ENCODE results near the gene RAD51B. TPM values are rescaled to one million over a fixed set of nuclear protein-coding genes. Genes with fewer than 3 reads are reported as not detected.

RAD51B gene
- total RNA-seq, 1 donor from 2014 or later = 26.1 TPM

DNA sequence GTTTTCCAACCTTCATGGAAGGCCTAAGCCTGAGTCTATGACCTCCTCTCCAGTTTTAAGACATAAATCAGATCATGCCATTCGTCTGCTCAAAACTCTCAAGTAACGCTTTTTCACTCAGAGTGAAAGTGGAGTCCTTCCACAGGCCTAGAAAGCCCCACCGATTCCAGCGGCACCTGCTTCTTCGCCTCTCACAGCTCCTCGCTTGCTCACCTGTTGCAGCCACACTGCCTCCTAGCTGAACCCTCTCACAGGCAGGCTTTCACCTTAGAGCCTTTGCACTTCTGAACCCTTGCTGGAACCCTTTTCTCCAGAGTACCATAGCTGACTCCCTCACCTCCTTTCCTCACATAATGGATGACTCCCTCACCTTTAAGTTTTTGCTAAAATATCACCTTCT, 672.2 kb downstream of the RAD51B start:
- Mint-ChIP-seq H3K9me3 (peaks cover 4% of the 10 kb centered on the region), H3K4me3 (no peak overlapping the region), H3K27ac (no peak overlapping the region), H3K27me3 (ENCODE audit: insufficient read depth) (peaks cover 2% of the 10 kb centered on the region), H3K4me1 (ENCODE audit: low read depth) (peaks cover 29% of the 10 kb centered on the region), H3K36me3 (ENCODE audit: low read depth) (no peaks in the 10 kb centered on the region)
- DNase-seq (ENCODE audit: low spot score) = no peak
- intact Hi-C loops (cut with micrococcal nuclease) = no loop called here

DNA sequence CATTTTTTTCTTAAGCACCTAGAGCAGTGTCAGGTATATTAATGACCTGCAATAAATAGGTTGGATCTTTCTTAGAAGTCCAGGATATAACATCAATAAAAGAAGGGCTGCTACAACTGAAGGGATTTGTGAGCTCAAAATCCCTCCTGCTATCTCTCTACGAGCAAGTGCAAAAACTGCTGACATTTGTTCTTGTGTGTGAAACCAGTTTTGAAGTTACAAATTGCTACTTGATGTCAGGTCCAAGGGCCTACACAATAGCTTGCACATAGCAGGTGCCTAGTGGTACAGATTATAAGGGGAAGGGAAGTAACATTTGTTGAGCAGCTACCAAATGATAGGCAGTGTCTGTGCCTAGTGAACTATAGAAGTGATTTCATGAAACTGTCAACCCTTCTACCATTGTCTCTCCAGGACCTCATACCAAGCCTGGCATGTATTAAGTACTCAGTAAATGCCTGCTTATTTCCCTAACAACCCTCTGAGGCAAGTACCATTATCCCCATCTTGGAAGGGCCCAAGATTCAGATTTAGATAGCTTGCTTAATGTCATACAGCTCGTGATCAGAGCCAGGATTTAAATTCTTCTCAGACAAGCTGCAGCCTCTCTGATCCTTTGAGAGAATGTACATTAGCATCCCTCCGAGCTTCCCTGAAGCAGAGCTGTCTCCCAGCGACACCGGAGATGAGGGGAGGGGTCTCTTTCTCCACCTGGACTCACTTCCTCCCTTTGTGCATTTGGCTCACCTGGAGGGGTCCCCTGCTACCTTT, 673.0 kb downstream of the RAD51B start:
- Mint-ChIP-seq H3K27me3 (ENCODE audit: insufficient read depth) (peaks cover 2% of the 10 kb centered on the region), H3K4me3 (no peak overlapping the region), H3K9me3 (peaks cover 4% of the 10 kb centered on the region), H3K4me1 (ENCODE audit: low read depth) (peaks cover 29% of the 10 kb centered on the region), H3K36me3 (ENCODE audit: low read depth) (no peaks in the 10 kb centered on the region), H3K27ac (no peak overlapping the region)
- intact Hi-C loops (cut with micrococcal nuclease) = no loop called here
- no peak for DNase-seq (ENCODE audit: low spot score)

- H3K36me3 Mint-ChIP-seq (ENCODE audit: low read depth) = peaks cover 3% of the 10 kb centered on the region
- peaks cover 21% of the 10 kb centered on the region for H3K4me1 Mint-ChIP-seq (ENCODE audit: low read depth)
- peaks cover 2% of the 10 kb centered on the region for H3K27me3 Mint-ChIP-seq (ENCODE audit: insufficient read depth)
These were observed 673.8 kb downstream of the RAD51B start for GRCh38 chr14:68493152-68493911.

DNA sequence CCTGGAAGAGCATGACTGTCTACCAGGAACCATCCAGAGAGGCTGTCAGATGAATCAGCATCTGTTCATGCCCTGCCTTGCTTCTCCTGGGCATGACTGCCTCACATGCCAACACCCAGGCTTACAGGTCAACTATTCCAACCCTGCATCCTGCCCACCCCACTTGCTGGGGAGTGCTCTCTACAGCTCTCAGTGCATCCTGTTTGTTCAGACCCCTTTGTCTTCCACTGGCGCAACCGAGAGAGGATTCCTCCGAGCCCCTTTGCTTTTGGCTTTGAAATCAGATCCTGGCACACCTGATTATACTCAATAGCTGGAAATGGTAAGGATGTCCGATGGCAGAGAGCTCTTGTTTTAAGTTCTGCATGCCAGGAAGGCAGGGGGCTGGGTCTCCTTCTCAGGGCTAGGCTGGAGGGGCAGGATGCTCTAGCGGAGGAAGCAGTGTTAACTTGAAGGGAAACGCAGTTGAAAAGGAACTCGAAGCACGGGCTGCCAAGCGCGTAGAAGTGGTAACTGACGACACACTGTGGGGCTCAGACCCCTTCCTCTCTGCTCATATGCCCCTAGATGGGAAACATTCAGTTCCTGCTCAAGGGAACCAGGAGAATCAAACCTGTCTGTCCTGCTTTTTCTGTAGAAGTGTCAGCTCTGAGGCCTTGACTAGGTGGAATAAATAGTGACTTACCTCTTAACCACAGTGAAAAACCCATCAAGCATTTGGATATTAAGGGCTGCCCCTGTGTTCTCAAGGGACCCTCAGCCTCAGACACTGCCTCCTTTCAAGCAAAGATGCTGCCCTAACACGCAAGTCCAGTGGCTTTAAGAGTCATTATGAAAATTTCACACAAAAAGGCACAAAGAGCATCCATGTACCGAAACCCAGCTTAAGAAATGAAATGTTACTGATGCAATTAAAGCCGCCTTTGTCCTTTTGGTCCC, 675.8 kb downstream of the RAD51B start:
- H3K36me3 Mint-ChIP-seq (ENCODE audit: low read depth) = peaks cover 3% of the 10 kb centered on the region
- H3K27me3 Mint-ChIP-seq (ENCODE audit: insufficient read depth) = peaks cover 7% of the 10 kb centered on the region
- no peak for DNase-seq (ENCODE audit: low spot score)

More at GRCh38 chr14:68493152-68493911, 673.8 kb downstream of the RAD51B start:
- intact Hi-C loops (cut with micrococcal nuclease) = no loop called here
- DNase-seq (ENCODE audit: low spot score) = no peak
- Mint-ChIP-seq H3K27ac (no peak overlapping the region), H3K4me3 (no peak overlapping the region), H3K9me3 (no peaks in the 10 kb centered on the region)

DNA sequence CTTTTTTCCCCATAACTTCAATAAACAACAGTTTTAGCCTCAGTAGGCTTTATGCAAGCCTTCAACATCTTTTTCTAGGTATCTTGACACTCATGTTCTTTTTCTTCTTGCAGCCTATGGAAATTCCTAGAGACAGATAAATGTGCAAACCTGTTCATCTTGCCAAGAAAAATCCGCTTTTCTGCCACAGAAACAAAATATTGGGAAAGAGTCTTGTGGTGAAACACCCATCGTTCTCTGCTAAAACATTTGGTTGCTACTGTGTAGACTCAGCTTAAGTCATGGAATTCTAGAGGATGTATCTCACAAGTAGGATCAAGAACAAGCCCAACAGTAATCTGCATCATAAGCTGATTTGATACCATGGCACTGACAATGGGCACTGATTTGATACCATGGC, 677.4 kb downstream of the RAD51B start:
- no peak overlapping the region for H3K27ac Mint-ChIP-seq
- no peaks in the 10 kb centered on the region for H3K9me3 Mint-ChIP-seq
- H3K27me3 Mint-ChIP-seq (ENCODE audit: insufficient read depth) = peaks cover 7% of the 10 kb centered on the region
- H3K36me3 Mint-ChIP-seq (ENCODE audit: low read depth) = peaks cover 3% of the 10 kb centered on the region
- intact Hi-C loops (cut with micrococcal nuclease) = no loop called here
- DNase-seq (ENCODE audit: low spot score) = no peak
- H3K4me3 Mint-ChIP-seq = no peak overlapping the region
- H3K4me1 Mint-ChIP-seq (ENCODE audit: low read depth) = peaks cover 18% of the 10 kb centered on the region

More for the DNA sequence above, 675.8 kb downstream of the RAD51B start:
- Mint-ChIP-seq H3K4me3 (no peak overlapping the region), H3K4me1 (ENCODE audit: low read depth) (peaks cover 18% of the 10 kb centered on the region), H3K27ac (no peak overlapping the region), H3K9me3 (no peaks in the 10 kb centered on the region)
- intact Hi-C loops (cut with micrococcal nuclease) = no loop called here

DNA sequence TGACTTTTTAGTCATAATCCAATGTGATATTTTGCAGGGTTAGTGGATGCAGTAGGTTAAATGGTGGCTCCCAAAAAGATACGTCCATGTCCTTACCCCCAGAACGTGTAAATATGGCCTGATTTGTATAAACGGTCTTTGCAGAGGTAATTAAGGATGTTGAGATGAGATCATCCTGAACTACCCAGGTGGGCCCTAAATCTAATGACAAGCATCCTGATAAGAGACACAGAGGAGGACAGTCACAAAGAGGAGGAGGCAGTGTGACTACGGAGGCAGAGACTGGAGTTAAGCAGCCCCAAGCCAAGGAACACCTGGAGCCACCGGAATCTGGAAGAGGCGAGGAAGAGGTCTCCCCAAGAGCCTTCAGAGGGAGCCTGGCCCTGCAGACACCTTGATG, 679.9 kb downstream of the RAD51B start:
- peaks cover 15% of the 10 kb centered on the region for H3K4me1 Mint-ChIP-seq (ENCODE audit: low read depth)
- DNase-seq (ENCODE audit: low spot score) = no peak
- no peak overlapping the region for H3K4me3 Mint-ChIP-seq
- H3K9me3 Mint-ChIP-seq = no peaks in the 10 kb centered on the region
- H3K36me3 Mint-ChIP-seq (ENCODE audit: low read depth) = peaks cover 3% of the 10 kb centered on the region
- intact Hi-C loops (cut with micrococcal nuclease) = no loop called here
- H3K27me3 Mint-ChIP-seq (ENCODE audit: insufficient read depth) = peaks cover 7% of the 10 kb centered on the region
- no peak overlapping the region for H3K27ac Mint-ChIP-seq

DNA sequence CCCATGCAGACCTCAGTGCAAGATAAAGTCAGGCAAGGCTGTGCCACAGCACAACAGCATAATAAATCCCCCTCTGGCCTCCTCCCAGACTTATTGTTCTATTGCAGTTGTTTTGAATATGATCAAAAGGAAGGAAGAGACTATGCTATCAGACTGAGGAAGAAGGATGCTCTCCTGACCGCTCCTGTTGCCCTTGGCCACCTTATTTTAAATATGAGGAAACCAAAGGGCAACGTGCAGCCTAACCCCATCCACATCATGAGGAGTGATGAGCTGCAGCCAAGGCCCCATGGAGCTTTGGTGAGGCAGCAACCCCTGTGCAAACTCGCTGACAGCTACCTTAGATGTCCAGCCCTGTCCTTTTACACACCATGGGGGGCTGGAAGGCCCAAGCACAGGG, 681.6 kb downstream of the RAD51B start:
- Mint-ChIP-seq H3K27ac (no peak overlapping the region), H3K9me3 (no peaks in the 10 kb centered on the region)
- intact Hi-C loops (cut with micrococcal nuclease) = no loop called here

DNA sequence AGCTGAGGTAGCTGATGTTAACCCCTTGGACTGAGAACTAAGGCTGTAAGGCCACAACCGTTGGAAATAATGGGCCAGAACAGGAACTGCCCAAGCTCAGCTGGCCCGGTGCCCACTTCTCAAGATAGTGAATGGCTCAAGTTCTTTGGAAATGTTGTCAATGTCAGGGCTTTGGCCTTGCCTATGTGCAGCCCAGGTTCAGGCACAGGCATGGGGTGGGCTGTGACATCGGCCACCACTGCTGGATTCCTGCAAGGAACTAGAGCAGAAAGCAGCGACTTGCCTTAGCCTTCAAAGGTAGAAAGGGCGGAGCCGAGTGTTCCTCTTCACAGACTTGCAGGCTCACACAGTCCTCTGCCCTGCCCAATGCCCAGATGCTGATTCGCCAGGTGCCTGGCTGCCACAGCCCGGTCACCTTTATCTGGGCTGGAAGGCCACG, 682.1 kb downstream of the RAD51B start:
- peaks cover 5% of the 10 kb centered on the region for H3K27me3 Mint-ChIP-seq (ENCODE audit: insufficient read depth)
- no peaks in the 10 kb centered on the region for H3K9me3 Mint-ChIP-seq
- intact Hi-C loops (cut with micrococcal nuclease) = no loop called here
- peaks cover 11% of the 10 kb centered on the region for H3K4me1 Mint-ChIP-seq (ENCODE audit: low read depth)
- H3K36me3 Mint-ChIP-seq (ENCODE audit: low read depth) = peaks cover 3% of the 10 kb centered on the region
- no peak overlapping the region for H3K27ac Mint-ChIP-seq
- H3K4me3 Mint-ChIP-seq = no peak overlapping the region
- no peak for DNase-seq (ENCODE audit: low spot score)

More for the DNA sequence above, 681.6 kb downstream of the RAD51B start:
- Mint-ChIP-seq H3K4me1 (ENCODE audit: low read depth) (peaks cover 10% of the 10 kb centered on the region), H3K4me3 (no peak overlapping the region), H3K27me3 (ENCODE audit: insufficient read depth) (peaks cover 7% of the 10 kb centered on the region), H3K36me3 (ENCODE audit: low read depth) (peaks cover 3% of the 10 kb centered on the region)
- no peak for DNase-seq (ENCODE audit: low spot score)

DNA sequence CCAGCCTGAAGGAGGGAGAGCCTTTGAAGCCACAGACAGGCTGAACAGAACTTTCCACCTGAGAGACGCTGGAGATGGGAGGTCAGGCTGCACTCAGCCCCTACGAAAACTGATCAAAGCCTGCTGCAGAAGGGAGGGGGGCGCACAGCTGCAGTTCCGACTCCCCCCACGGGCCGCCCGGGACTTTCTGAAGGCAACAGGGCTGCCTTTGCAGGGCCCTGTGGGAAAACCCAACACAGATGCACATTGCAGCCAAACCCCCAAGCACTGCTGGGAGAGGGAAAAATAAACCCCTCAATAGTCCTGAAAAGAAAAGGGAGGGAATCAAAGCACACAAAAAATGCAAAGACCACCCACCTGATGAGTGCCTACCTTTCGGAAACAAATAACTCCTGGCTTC, 682.7 kb downstream of the RAD51B start:
- intact Hi-C loops (cut with micrococcal nuclease) = no loop called here
- H3K36me3 Mint-ChIP-seq (ENCODE audit: low read depth) = peaks cover 3% of the 10 kb centered on the region
- no peaks in the 10 kb centered on the region for H3K9me3 Mint-ChIP-seq
- peaks cover 17% of the 10 kb centered on the region for H3K4me1 Mint-ChIP-seq (ENCODE audit: low read depth)
- no peak overlapping the region for H3K4me3 Mint-ChIP-seq
- H3K27me3 Mint-ChIP-seq (ENCODE audit: insufficient read depth) = peaks cover 5% of the 10 kb centered on the region
- H3K27ac Mint-ChIP-seq = no peak overlapping the region
- DNase-seq (ENCODE audit: low spot score) = no peak

- no peak for DNase-seq (ENCODE audit: low spot score)
- intact Hi-C loops (cut with micrococcal nuclease) = no loop called here
- no peak overlapping the region for H3K27ac Mint-ChIP-seq
- H3K4me1 Mint-ChIP-seq (ENCODE audit: low read depth) = peaks cover 27% of the 10 kb centered on the region
- H3K36me3 Mint-ChIP-seq (ENCODE audit: low read depth) = no peaks in the 10 kb centered on the region
- no peaks in the 10 kb centered on the region for H3K9me3 Mint-ChIP-seq
- H3K27me3 Mint-ChIP-seq (ENCODE audit: insufficient read depth) = peaks cover 5% of the 10 kb centered on the region
- H3K4me3 Mint-ChIP-seq = no peak overlapping the region
These were observed 683.7 kb downstream of the RAD51B start for GRCh38 chr14:68503186-68503825.

GRCh38 chr14:68504861-68505260, 685.3 kb downstream of the RAD51B start:
- H3K27me3 Mint-ChIP-seq (ENCODE audit: insufficient read depth) = no peaks in the 10 kb centered on the region
- intact Hi-C loops (cut with micrococcal nuclease) = no loop called here
- H3K36me3 Mint-ChIP-seq (ENCODE audit: low read depth) = no peaks in the 10 kb centered on the region
- no peak for DNase-seq (ENCODE audit: low spot score)
- H3K27ac Mint-ChIP-seq = no peak overlapping the region
- H3K4me3 Mint-ChIP-seq = no peak overlapping the region
- no peaks in the 10 kb centered on the region for H3K9me3 Mint-ChIP-seq
- H3K4me1 Mint-ChIP-seq (ENCODE audit: low read depth) = peaks cover 27% of the 10 kb centered on the region

GRCh38 chr14:68506021-68506644, 686.6 kb downstream of the RAD51B start:
- H3K4me3 Mint-ChIP-seq = peak overlapping the region; percentile 34
- no peak for DNase-seq (ENCODE audit: low spot score)
- H3K27ac Mint-ChIP-seq = peak overlapping the region; percentile 13
- H3K27me3 Mint-ChIP-seq (ENCODE audit: insufficient read depth) = no peaks in the 10 kb centered on the region
- H3K9me3 Mint-ChIP-seq = no peaks in the 10 kb centered on the region
- intact Hi-C loops (cut with micrococcal nuclease) = no loop called here
- no peaks in the 10 kb centered on the region for H3K36me3 Mint-ChIP-seq (ENCODE audit: low read depth)
- H3K4me1 Mint-ChIP-seq (ENCODE audit: low read depth) = peaks cover 27% of the 10 kb centered on the region
